ENCODE results near the gene OR5B12. TPM values are rescaled to one million over a fixed set of nuclear protein-coding genes. Genes with fewer than 3 reads are reported as not detected.

Gene OR5B12
- total RNA-seq (2021; fragmentation: NEBNext Ultra II Directional; extraction: Animal tissue kit (Norgen Biotek cat#: 25700)) (not detected in 2 replicates), polyA plus RNA-seq (2011; rRNA removed) (not detected in 2 replicates), polyA minus RNA-seq (2011; rRNA and poly(A)+ RNA removed) (not detected in 2 replicates)
- polyA plus RNA-seq (2011; cell fraction: cytosol; rRNA removed), result not detected
- not detected for polyA plus RNA-seq (2011; cell fraction: nucleus; rRNA removed)
- not detected in 4 replicates for polyA plus RNA-seq (2012, experiment 1 of 2)
- polyA plus RNA-seq (2012, experiment 2 of 2), result not detected
- not detected for polyA plus RNA-seq (2013, experiment 1 of 2)
- not detected for polyA plus RNA-seq (2013, experiment 2 of 2)
- polyA minus RNA-seq (2011; cell fraction: cytosol; rRNA and poly(A)+ RNA removed), result not detected
- not detected for polyA minus RNA-seq (2011; cell fraction: nucleus; rRNA and poly(A)+ RNA removed)
- long read RNA-seq, experiment 1, result 0 reads
- long read RNA-seq, experiment 2, result 0 reads

DNA sequence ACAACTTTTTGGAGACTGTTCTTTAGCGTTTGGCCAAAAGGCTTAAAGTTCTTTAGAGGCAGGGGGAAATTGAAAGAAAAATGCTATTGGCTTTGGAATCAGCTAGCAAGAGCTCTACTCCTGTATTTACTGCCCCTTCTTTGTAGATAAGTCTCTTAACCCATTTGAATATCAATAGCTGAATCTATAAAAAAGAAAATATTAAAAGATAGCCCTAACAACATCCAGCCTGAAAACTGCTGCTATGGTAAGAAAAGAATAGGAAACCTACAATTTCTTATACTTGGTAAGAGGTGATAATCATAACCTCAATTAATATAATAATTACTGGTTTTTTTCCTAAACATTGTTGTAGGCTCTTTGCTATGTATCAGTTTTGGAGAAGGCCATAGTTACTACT is at the start of gene OR5B12:
Gene OR5B12, minus strand, starts transcription at position 101 of the 400 bp plus-strand sequence. CDS start 2,085 bp downstream, outside the sequence.
- H2BK20ac ChIP-seq (ENCODE audit: low read length), result no peak within 1 kb of the TSS
- H3K56ac ChIP-seq (replicated peaks; ENCODE audit: insufficient read length, low read depth, low read length), result no peak within 1 kb of the TSS
- no peak within 1 kb of the TSS for H4K5ac ChIP-seq (ENCODE audit: insufficient read length, low read depth, low read length)
- H3K4me1 ChIP-seq (replicated peaks in 1 of 4; ENCODE audit: control insufficient read depth in 3 of 4, insufficient read depth in 4 of 4, low read length in 3 of 4), result no peaks in the 10 kb centered on the region
- H4K20me1 ChIP-seq (replicated peaks in 1 of 2; ENCODE audit: control insufficient read depth in 1 of 2, insufficient read depth in 2 of 2, low read length in 2 of 2), result no peaks in the 10 kb centered on the region
- no peak within 1 kb of the TSS for H2BK120ac ChIP-seq (replicated peaks; ENCODE audit: low read depth, low read length)
- no peak within 1 kb of the TSS for H3K27ac ChIP-seq (ENCODE audit: low read depth, low read length)
- H3K4me3 ChIP-seq (ENCODE audit: extremely low read depth in 1 of 4, insufficient read depth in 2 of 4, low read depth in 3 of 4, low read length in 4 of 4), result no peak within 1 kb of the TSS
- FAIRE-seq, result no peak
- ChIA-PET CTCF (ENCODE audit: partially characterized antibody) (no interaction called here), POLR2A (ENCODE audit: partially characterized antibody) (no interaction called here)
- H4K91ac ChIP-seq (replicated peaks; ENCODE audit: insufficient read length, low read length), result no peak within 1 kb of the TSS
- H3K14ac ChIP-seq (ENCODE audit: insufficient read length), result no peak within 1 kb of the TSS
- no peak within 1 kb of the TSS for H3K18ac ChIP-seq (ENCODE audit: extremely low read depth, low read length)
- no peak within 1 kb of the TSS for H2AK5ac ChIP-seq (ENCODE audit: low read depth, low read length)
- H3K79me1 ChIP-seq (ENCODE audit: low read depth, low read length), result no peaks in the 10 kb centered on the region
- no peaks in the 10 kb centered on the region for H3K79me2 ChIP-seq (ENCODE audit: control insufficient read depth in 1 of 2, insufficient read depth in 2 of 2, low read length in 2 of 2)
- no peak within 1 kb of the TSS for H3K4me2 ChIP-seq (ENCODE audit: insufficient read depth in 1 of 2, low read depth in 2 of 2, low read length in 2 of 2)
- no peaks in the 10 kb centered on the region for H3K36me3 ChIP-seq (ENCODE audit: control insufficient read depth in 2 of 4, insufficient read depth in 4 of 4, low read length in 3 of 4)
- H3K9ac ChIP-seq (replicated peaks in 1 of 4; ENCODE audit: extremely low read depth in 1 of 4, low read depth in 3 of 4, low read length in 3 of 4), result no peak within 1 kb of the TSS
- H3K23me2 ChIP-seq (ENCODE audit: low read depth, low read length), result no peaks in the 10 kb centered on the region
- H2BK15ac ChIP-seq (ENCODE audit: low read length), result no peak within 1 kb of the TSS
- no peak within 1 kb of the TSS for H4K8ac ChIP-seq (ENCODE audit: extremely low read depth, insufficient read depth, low read length)
- WGBS, 2 experiments (ENCODE audit: extremely low coverage in 1 of 2, insufficient coverage in 1 of 2, insufficient read length in 1 of 2, insufficient replicate concordance in 2 of 2, low coverage in 1 of 2, low lambda C conversion rate in 2 of 2, missing lambda C conversion rate in 1 of 2), result 84% methylated on average over 1 of the region's 1 CpG; no CpG with 5 or more reads in 1 of the 2 experiments
- no peak within 1 kb of the TSS for H2AFZ ChIP-seq (ENCODE audit: low read length)
- H3K23ac ChIP-seq (ENCODE audit: insufficient read length), result no peak within 1 kb of the TSS
- H3K4ac ChIP-seq (replicated peaks; ENCODE audit: insufficient read length, low read depth, low read length), result no peak within 1 kb of the TSS
- H2BK5ac ChIP-seq (ENCODE audit: low read depth, low read length), result no peak within 1 kb of the TSS
- no peak for DNase-seq (ENCODE audit: low read depth in 1 of 2, low spot score in 2 of 2)
- no peaks in the 10 kb centered on the region for H3K27me3 ChIP-seq (replicated peaks in 1 of 4; ENCODE audit: control insufficient read depth in 3 of 4, extremely low read depth in 1 of 4, insufficient read depth in 3 of 4, low read length in 3 of 4)
- H2BK12ac ChIP-seq (ENCODE audit: low read depth, low read length), result no peak within 1 kb of the TSS
- peaks cover 19 to 42% of the 10 kb centered on the region in 2 experiments; a peak in 3 of 4 replicates for H3K9me3 ChIP-seq (ENCODE audit: insufficient read depth in 2 of 2, low read depth in 1 of 2, low read length in 1 of 2)
- TF ChIP-seq ZNF274 (IDR thresholded peaks at IDR 0.05; ENCODE audit: borderline replicate concordance, extremely low read depth, low read length) (no peak), YY1 (IDR thresholded peaks at IDR 0.05; ENCODE audit: low read depth, low read length) (no peak), E2F6 (IDR thresholded peaks at IDR 0.05) (no peak), TAF1 (IDR thresholded peaks at IDR 0.05; ENCODE audit: low read depth, low read length) (no peak), TBP (IDR thresholded peaks at IDR 0.05; ENCODE audit: low read depth, low read length) (no peak), GABPA (IDR thresholded peaks at IDR 0.05; ENCODE audit: borderline replicate concordance, insufficient read depth, low read length) (no peak), ASH2L (IDR thresholded peaks at IDR 0.05; ENCODE audit: low read length) (no peak), CTCF (IDR thresholded peaks at IDR 0.05; ENCODE audit: control extremely low read depth in 1 of 3, insufficient read depth in 1 of 3, low read depth in 1 of 3, low read length in 3 of 3) (no peak), RBBP5 (IDR thresholded peaks at IDR 0.05; ENCODE audit: borderline replicate concordance, low read depth, low read length) (no peak), SUZ12 (IDR thresholded peaks at IDR 0.05; ENCODE audit: low read length) (no peak)
